Peyer's patch (tissue), 4 donors: ENCODE results near the gene ZCCHC18. TPM values are rescaled to one million over a fixed set of nuclear protein-coding genes. Genes with fewer than 3 reads are reported as not detected.
A peak's percentile ranks its signal among the peaks of the same experiment; 100 is the strongest.

ENCODE experiments used
- DNase-seq, 3 donors: peaks; one replicate each; pipeline ENCODE4 v3.0.0-alpha.2; 2017 to 2019
- H3K27ac ChIP-seq, 4 donors: fragments of 200-600 bp; sonication (generic); one replicate each; pipeline ENCODE4 v1.5.1; 2016 to 2019
- H3K27me3 ChIP-seq, 2 donors: fragments of 200-600 bp; sonication (generic); one replicate each; pipeline ENCODE4 v1.5.1; 2019
- H3K36me3 ChIP-seq, 3 donors: fragments of 200-600 bp; sonication (generic); one replicate each; pipeline ENCODE4 v1.5.1; 2016 to 2019
- H3K4me1 ChIP-seq, 4 donors: fragments of 200-600 bp; sonication (generic); one replicate each; pipeline ENCODE4 v1.5.1; 2016 to 2019
- H3K4me3 ChIP-seq, 4 donors: fragments of 200-600 bp; sonication (generic); 1 replicate in 3 of 4; 2 replicates in 1 of 4; pipeline ENCODE4 v1.5.1; 2016 to 2019; ENCODE audit warnings: mild to moderate bottlenecking in 1 of 4
- H3K9me3 ChIP-seq, 4 donors: fragments of 200-600 bp; sonication (generic); one replicate each; pipeline ENCODE4 v1.5.1; 2016 to 2019; ENCODE audit warnings: mild to moderate bottlenecking in 1 of 4
- CTCF ChIP-seq, 6 experiments: fragments of 450-650 bp in 4 of 6; fragments of 200-600 bp in 2 of 6; sonication (generic) in 1 of 6; IDR thresholded peaks; one replicate each; pipeline ENCODE4 v1.5.1; 2017 to 2019; ENCODE audit warnings: antibody characterized with exemption in 6 of 6, mild to moderate bottlenecking in 3 of 6, moderate library complexity in 1 of 6
- POLR2A ChIP-seq, 2 donors: fragments of 450-650 bp; IDR thresholded peaks; one replicate each; pipeline ENCODE4 v1.5.1; 2017; ENCODE audit warnings: antibody characterized with exemption in 2 of 2, mild to moderate bottlenecking in 2 of 2, moderate library complexity in 2 of 2
- total RNA-seq, 4 donors: library from RNA; depleted of rRNA; stranded (reverse); fragments of >200 nt; gene quantifications; one replicate each; pipeline ENCODE4 v1.1.0, GENCODE V29; 2016

ZCCHC18 gene
- total RNA-seq, 4 donors from 2014 or later, result 0.80 to 8.3 TPM; not detected in 2

- no peaks in the 10 kb centered on the region for H3K27me3 ChIP-seq
- no peak for DNase-seq
- no peak overlapping the region for H3K4me3 ChIP-seq
- no peaks in the 10 kb centered on the region for H3K9me3 ChIP-seq
- no peaks in the 10 kb centered on the region for H3K36me3 ChIP-seq
- no peaks in the 10 kb centered on the region for H3K4me1 ChIP-seq
- H3K27ac ChIP-seq, result no peak overlapping the region
- TF ChIP-seq CTCF (IDR thresholded peaks at IDR 0.05) (no peak), POLR2A (IDR thresholded peaks at IDR 0.05) (no peak)
Observed at GRCh38 chrX:104141087-104141760, 28.9 kb downstream of the ZCCHC18 start.

- no peak for DNase-seq
- Histone ChIP-seq H3K27ac (no peak overlapping the region), H3K4me1 (no peaks in the 10 kb centered on the region), H3K27me3 (no peaks in the 10 kb centered on the region), H3K4me3 (no peak overlapping the region), H3K36me3 (no peaks in the 10 kb centered on the region), H3K9me3 (no peaks in the 10 kb centered on the region)
- TF ChIP-seq POLR2A (IDR thresholded peaks at IDR 0.05), result no peak
- TF ChIP-seq CTCF (IDR thresholded peaks at IDR 0.05), result no peak
Observed at GRCh38 chrX:104151037-104151436, 38.7 kb downstream of the ZCCHC18 start.

- peak; percentile 74 to 89 (median 81) for DNase-seq
- H3K9me3 ChIP-seq, result no peaks in the 10 kb centered on the region
- peak within 1 kb of the TSS; percentile 75 to 95 (median 90) for H3K27ac ChIP-seq
- TF ChIP-seq POLR2A (IDR thresholded peaks at IDR 0.05) (peak; percentile 39 to 59), CTCF (IDR thresholded peaks at IDR 0.05) (no peak)
- H3K4me3 ChIP-seq, result peak within 1 kb of the TSS; percentile 44 to 73 (median 62)
- no peaks in the 10 kb centered on the region for H3K4me1 ChIP-seq
- H3K27me3 ChIP-seq, result no peaks in the 10 kb centered on the region
- H3K36me3 ChIP-seq, result no peaks in the 10 kb centered on the region
Observed at GRCh38 chrX:104156630-104157529, 44.6 kb downstream of the ZCCHC18 start, which contains the start of gene SLC25A53. Gene SLC25A53, minus strand, starts transcription at chrX:104157009. Its CDS starts 51,752 bp downstream, at chrX:104105257.

Other genes with a start within 250 kb of the ZCCHC18 start
- gene TMSB15B, start 149.9 kb upstream of the ZCCHC18 start, total RNA-seq, result 1 to 10 TPM in 2 of 4 donors, under 1 TPM in 1, not detected in 1; 0.54 to 9.1 (median 1.0) TPM
- not detected for gene H2BW1, start 98.8 kb upstream of the ZCCHC18 start, total RNA-seq
- not detected for gene H2BW2, start 72.6 kb upstream of the ZCCHC18 start, total RNA-seq
- gene TMSB15C, start 36.3 kb upstream of the ZCCHC18 start, total RNA-seq, result 1 to 10 TPM in 3 of 4 donors, under 1 TPM in 1; 0.67 to 3.2 (median 1.6) TPM
- 10 to 100 TPM in 1 of 4 donors, 1 to 10 TPM in 3; 8.1 to 11.3 (median 9.6) TPM for gene SLC25A53, start 44.5 kb downstream of the ZCCHC18 start, total RNA-seq
- 10 to 100 TPM in 2 of 4 donors, 1 to 10 TPM in 2; 9.1 to 17.9 (median 13.8) TPM for gene FAM199X, start 53.9 kb downstream of the ZCCHC18 start, total RNA-seq
- not detected for gene ESX1, start 142.4 kb downstream of the ZCCHC18 start, total RNA-seq